Renal pelvis (tissue), 4 donors: Measurements from ENCODE around the gene SPECC1L. TPM values are rescaled to one million over a fixed set of nuclear protein-coding genes. Genes with fewer than 3 reads are reported as not detected.
"Not testable (repeated sequence)": the region's sequence is repeated elsewhere in the genome, so short reads cannot be mapped to it uniquely, and the experiment has no call there.

Experiments used
- DNase-seq: peaks from one replicate; pipeline ENCODE4 v3.0.0-alpha.2; 2013
- polyA plus RNA-seq, 3 donors: library from polyadenylated mRNA; unstranded; fragments of 120-200 nt; gene quantifications; one replicate each; pipeline ENCODE4 v1.2.1, GENCODE V29; 2013; ENCODE audit not compliant: insufficient read length in 3 of 3

Gene SPECC1L
- polyA plus RNA-seq, 3 donors = 47.4 to 51.0 (median 49.1) TPM

- not testable (repeated sequence) for DNase-seq
Measured at GRCh38 chr22:24316264-24316663, 45.6 kb downstream of the SPECC1L start.

- not testable (repeated sequence) for DNase-seq
Measured at GRCh38 chr22:24317511-24317910, 46.9 kb downstream of the SPECC1L start.

- DNase-seq = no peak
Measured at GRCh38 chr22:24319451-24319850, 48.8 kb downstream of the SPECC1L start.

GRCh38 chr22:24321999-24322398, 51.4 kb downstream of the SPECC1L start:
- DNase-seq = no peak

- DNase-seq = no peak
Measured at GRCh38 chr22:24322522-24322921, 51.9 kb downstream of the SPECC1L start.

GRCh38 chr22:24323233-24323632, 52.6 kb downstream of the SPECC1L start:
- DNase-seq = no peak

GRCh38 chr22:24323695-24324094, 53.1 kb downstream of the SPECC1L start:
- DNase-seq = no peak

GRCh38 chr22:24324137-24324536, 53.5 kb downstream of the SPECC1L start:
- DNase-seq = no peak

GRCh38 chr22:24325105-24325757, 54.6 kb downstream of the SPECC1L start:
- peak; percentile 81 for DNase-seq

- DNase-seq = no peak
Measured at GRCh38 chr22:24326266-24326665, 55.6 kb downstream of the SPECC1L start.

GRCh38 chr22:24327832-24328231, 57.2 kb downstream of the SPECC1L start:
- DNase-seq = no peak

GRCh38 chr22:24329453-24329852, 58.8 kb downstream of the SPECC1L start:
- no peak for DNase-seq

GRCh38 chr22:24330636-24331035, 60.0 kb downstream of the SPECC1L start:
- DNase-seq = no peak

- DNase-seq = no peak
Measured at GRCh38 chr22:24331468-24332440, 61.1 kb downstream of the SPECC1L start.

- no peak for DNase-seq
Measured at GRCh38 chr22:24333301-24333700, 62.7 kb downstream of the SPECC1L start.

GRCh38 chr22:24335496-24335895, 64.9 kb downstream of the SPECC1L start:
- DNase-seq = no peak

GRCh38 chr22:24337894-24338645, 67.4 kb downstream of the SPECC1L start:
- DNase-seq = no peak

- DNase-seq = no peak
Measured at GRCh38 chr22:24338726-24339451, 68.3 kb downstream of the SPECC1L start.

GRCh38 chr22:24339452-24339747, 68.8 kb downstream of the SPECC1L start:
- DNase-seq = no peak

GRCh38 chr22:24341627-24342026, 71.0 kb downstream of the SPECC1L start:
- DNase-seq = no peak

GRCh38 chr22:24350627-24351026, 80.0 kb downstream of the SPECC1L start:
- no peak for DNase-seq

GRCh38 chr22:24353121-24353520, 82.5 kb downstream of the SPECC1L start:
- DNase-seq = no peak
